HL-60 (cell line): ENCODE data around the gene OPHN1.

Experiments
- CTCF ChIP-seq: IDR thresholded peaks from one replicate; pipeline ENCODE4 v1.5.1; 2011; ENCODE audit warnings: low read length, control low read depth, inconsistent platforms; ENCODE audit not compliant: insufficient read depth
- GABPA ChIP-seq: IDR thresholded peaks from 2 replicates; pipeline ENCODE4 v1.6.1; 2012; ENCODE audit warnings: low read depth
- POLR2AphosphoS5 ChIP-seq: IDR thresholded peaks from 2 replicates; pipeline ENCODE4 v1.6.1; 2012; ENCODE audit warnings: low read depth
- REST ChIP-seq: IDR thresholded peaks from 2 replicates; pipeline ENCODE4 v1.6.1; 2012; ENCODE audit warnings: low read depth; ENCODE audit not compliant: insufficient replicate concordance
- SPI1 ChIP-seq: IDR thresholded peaks from 2 replicates; pipeline ENCODE4 v1.6.1; 2012; ENCODE audit warnings: low read depth, mild to moderate bottlenecking, borderline replicate concordance

GRCh38 chrX:68098431-68098830 is 334.9 kb downstream of the OPHN1 start:
- no peak for TF ChIP-seq POLR2AphosphoS5
- TF ChIP-seq CTCF: no peak
- TF ChIP-seq GABPA: no peak
- no peak for TF ChIP-seq REST
- TF ChIP-seq SPI1: no peak
